H9 (cell line): ENCODE data around the gene NR1H2. TPM values are rescaled to one million over a fixed set of nuclear protein-coding genes. Genes with fewer than 3 reads are reported as not detected.

Experiments used
- DNase-seq: peaks from one replicate; pipeline ENCODE4 v3.0.0-alpha.2; 2017
- H2AFZ ChIP-seq: one replicate; pipeline ENCODE4 v1.6.1; 2013; ENCODE audit warnings: mild to moderate bottlenecking, low read length, control low read depth, moderate library complexity
- H2AK5ac ChIP-seq: 2 replicates; pipeline ENCODE4 v1.6.1; 2013; ENCODE audit warnings: low read length, control low read depth, mixed read lengths; ENCODE audit not compliant: insufficient read length
- H2BK120ac ChIP-seq: one replicate; pipeline ENCODE4 v1.6.1; 2013; ENCODE audit warnings: low read depth, mild to moderate bottlenecking, low read length, control low read depth, inconsistent platforms; ENCODE audit not compliant: poor library complexity, severe bottlenecking
- H2BK12ac ChIP-seq: 2 replicates; pipeline ENCODE4 v1.6.1; 2013; ENCODE audit warnings: low read length, control low read depth, mixed read lengths, low read depth; ENCODE audit not compliant: insufficient read length
- H2BK15ac ChIP-seq: 2 replicates; pipeline ENCODE4 v1.6.1; 2013; ENCODE audit warnings: low read depth, low read length, control low read depth
- H2BK20ac ChIP-seq: one replicate; pipeline ENCODE4 v1.6.1; 2013; ENCODE audit warnings: low read depth, mild to moderate bottlenecking, low read length, control low read depth, inconsistent platforms; ENCODE audit not compliant: poor library complexity, severe bottlenecking
- H2BK5ac ChIP-seq: 2 replicates; pipeline ENCODE4 v1.6.1; 2013; ENCODE audit warnings: low read length, control low read depth, mixed read lengths; ENCODE audit not compliant: insufficient read length
- H3K14ac ChIP-seq: 2 replicates; pipeline ENCODE4 v1.6.1; 2013; ENCODE audit warnings: low read length, control low read depth; ENCODE audit not compliant: insufficient read depth
- H3K18ac ChIP-seq: 2 replicates; pipeline ENCODE4 v1.6.1; 2013; ENCODE audit warnings: low read depth, mild to moderate bottlenecking, mixed read lengths, low read length, control low read depth; ENCODE audit not compliant: insufficient read length
- H3K23ac ChIP-seq: 2 replicates; pipeline ENCODE4 v1.6.1; 2013; ENCODE audit warnings: low read length, control low read depth, mixed read lengths, low read depth; ENCODE audit not compliant: insufficient read length
- H3K23me2 ChIP-seq: 2 replicates; pipeline ENCODE4 v1.6.1; 2013; ENCODE audit warnings: low read depth, mild to moderate bottlenecking, mixed read lengths, low read length, control low read depth; ENCODE audit not compliant: insufficient read length, poor library complexity, severe bottlenecking
- H3K27ac ChIP-seq: 2 replicates; pipeline ENCODE4 v1.5.1; 2013; ENCODE audit warnings: low read length, control low read depth, mixed read lengths, low read depth; ENCODE audit not compliant: insufficient read length
- H3K27me3 ChIP-seq: 2 replicates; pipeline ENCODE4 v1.6.1; 2013; ENCODE audit warnings: low read length, control low read depth, inconsistent platforms; ENCODE audit not compliant: insufficient read depth
- H3K4ac ChIP-seq: 2 replicates; pipeline ENCODE4 v1.6.1; 2013; ENCODE audit warnings: low read depth, mild to moderate bottlenecking, control low read depth, inconsistent platforms, low read length, moderate library complexity
- H3K4me1 ChIP-seq: 2 replicates; pipeline ENCODE4 v1.6.1; 2013; ENCODE audit warnings: low read length, control low read depth, inconsistent platforms; ENCODE audit not compliant: insufficient read depth
- H3K4me2 ChIP-seq: 2 replicates; pipeline ENCODE4 v1.6.1; 2013; ENCODE audit warnings: low read length, control low read depth, mixed read lengths; ENCODE audit not compliant: insufficient read length, insufficient read depth
- H3K56ac ChIP-seq: 2 replicates; pipeline ENCODE4 v1.6.1; 2013; ENCODE audit warnings: low read depth, mild to moderate bottlenecking, mixed read lengths, low read length, control low read depth; ENCODE audit not compliant: insufficient read length
- H3K79me1 ChIP-seq: 2 replicates; pipeline ENCODE4 v1.6.1; 2013; ENCODE audit warnings: low read depth, mild to moderate bottlenecking, moderate library complexity, low read length, control low read depth, inconsistent platforms; ENCODE audit not compliant: insufficient read depth, poor library complexity, severe bottlenecking
- H3K79me2 ChIP-seq: 2 replicates; pipeline ENCODE4 v1.6.1; 2013; ENCODE audit warnings: low read length, control low read depth, inconsistent platforms; ENCODE audit not compliant: insufficient read depth
- H3K9ac ChIP-seq: 2 replicates; pipeline ENCODE4 v1.6.1; 2013; ENCODE audit warnings: low read length, control low read depth, mixed read lengths; ENCODE audit not compliant: insufficient read length; ENCODE audit errors: extremely low read depth
- H3K9me3 ChIP-seq: one replicate; pipeline ENCODE4 v1.6.1; 2013; ENCODE audit warnings: low read depth, low read length, inconsistent platforms; ENCODE audit not compliant: control insufficient read depth
- H3T11ph ChIP-seq: one replicate; pipeline ENCODE4 v1.6.1; 2013; ENCODE audit warnings: mild to moderate bottlenecking, low read length, control low read depth, inconsistent platforms
- H4K20me1 ChIP-seq: one replicate; pipeline ENCODE4 v1.6.1; 2013; ENCODE audit not compliant: control insufficient read depth, insufficient read length, insufficient read depth
- H4K5ac ChIP-seq: 2 replicates; pipeline ENCODE4 v1.6.1; 2013; ENCODE audit warnings: low read depth, mild to moderate bottlenecking, mixed read lengths, low read length, control low read depth; ENCODE audit not compliant: insufficient read length
- H4K8ac ChIP-seq: replicated peaks from 2 replicates; pipeline ENCODE4 v1.6.1; 2013; ENCODE audit warnings: low read length, control low read depth, mixed read lengths, low read depth; ENCODE audit not compliant: insufficient read length
- H4K91ac ChIP-seq: 2 replicates; pipeline ENCODE4 v1.6.1; 2013; ENCODE audit warnings: low read depth, mild to moderate bottlenecking, moderate library complexity, mixed read lengths, low read length, control low read depth; ENCODE audit not compliant: insufficient read length
- H3K27ac Mint-ChIP-seq, 3 experiments: 2 replicates in 2 of 3; 3 replicates in 1 of 3; pipeline ENCODE4 v1.8.0; 2020 to 2021; ENCODE audit warnings: mixed read lengths in 3 of 3, mild to moderate bottlenecking in 1 of 3, moderate library complexity in 1 of 3
- H3K27me3 Mint-ChIP-seq: 2 replicates; pipeline ENCODE4 v1.8.0; 2021; ENCODE audit warnings: low read depth, mild to moderate bottlenecking, moderate library complexity, mixed read lengths
- H3K36me3 Mint-ChIP-seq, 3 experiments: 2 replicates in 2 of 3; 3 replicates in 1 of 3; pipeline ENCODE4 v1.8.0; 2020 to 2021; ENCODE audit warnings: low read depth in 3 of 3, mixed read lengths in 3 of 3; ENCODE audit not compliant: insufficient read depth in 1 of 3
- H3K4me1 Mint-ChIP-seq, 2 experiments: 2 replicates each; pipeline ENCODE4 v1.8.0; 2020; ENCODE audit warnings: mixed read lengths in 2 of 2
- H3K4me3 Mint-ChIP-seq, 2 experiments: 2 replicates in 1 of 2; 3 replicates in 1 of 2; pipeline ENCODE4 v1.8.0; 2020 to 2021; ENCODE audit warnings: mild to moderate bottlenecking in 2 of 2, mixed read lengths in 2 of 2, moderate library complexity in 1 of 2
- H3K9me3 Mint-ChIP-seq, 2 experiments: 2 replicates in 1 of 2; 3 replicates in 1 of 2; pipeline ENCODE4 v1.8.0; 2020; ENCODE audit warnings: mild to moderate bottlenecking in 2 of 2, mixed read lengths in 2 of 2, moderate library complexity in 1 of 2
- CTCF ChIP-seq: fragments of 200-600 bp; sonication (generic); conservative IDR thresholded peaks from 3 replicates; pipeline ENCODE4 v1.8.0; 2021; ENCODE audit warnings: antibody characterized with exemption, mild to moderate bottlenecking
- total RNA-seq: library from RNA; stranded (reverse); gene quantifications from 2 replicates; pipeline ENCODE4 v1.2.1, GENCODE V29; 2021

NR1H2 gene
- total RNA-seq, 1 experiment from 2014 or later: 33.2 TPM

- H3K79me1 ChIP-seq: no peaks in the 10 kb centered on the region
- no peak for DNase-seq
- H3K9me3 ChIP-seq: no peaks in the 10 kb centered on the region
- no peak overlapping the region for H3K27ac ChIP-seq
- no peak overlapping the region for H4K8ac ChIP-seq
- H2AFZ ChIP-seq: no peak overlapping the region
- no peaks in the 10 kb centered on the region for H4K20me1 ChIP-seq
- no peak overlapping the region for H4K5ac ChIP-seq
- no peak overlapping the region for H2AK5ac ChIP-seq
- no peak overlapping the region for H3K56ac ChIP-seq
- TF ChIP-seq CTCF: no peak
- H3K4me1 ChIP-seq: no peaks in the 10 kb centered on the region
- H3K18ac ChIP-seq: no peak overlapping the region
- no peaks in the 10 kb centered on the region for H3K27me3 ChIP-seq
- H2BK12ac ChIP-seq: no peak overlapping the region
- H2BK15ac ChIP-seq: no peak overlapping the region
- H3K23ac ChIP-seq: no peak overlapping the region
- no peak overlapping the region for H3K9ac ChIP-seq
- H2BK120ac ChIP-seq: no peak overlapping the region
- peaks cover 28 to 39% (median 32%) of the 10 kb centered on the region in 3 experiments for H3K36me3 Mint-ChIP-seq
- H3K4me3 Mint-ChIP-seq: no peak overlapping the region
- H2BK20ac ChIP-seq: no peak overlapping the region
- H3K14ac ChIP-seq: no peak overlapping the region
- no peaks in the 10 kb centered on the region for H3K79me2 ChIP-seq
- no peak overlapping the region for H3K4me2 ChIP-seq
- no peak overlapping the region for H3K4ac ChIP-seq
- H3T11ph ChIP-seq: no peak overlapping the region
- no peak overlapping the region for H4K91ac ChIP-seq
- H3K4me1 Mint-ChIP-seq: peaks cover 6 to 11% of the 10 kb centered on the region in 2 experiments
- H3K27ac Mint-ChIP-seq: no peak overlapping the region
- peaks cover under 1 to 10% of the 10 kb centered on the region in 2 experiments; a peak in 4 of 5 replicates for H3K9me3 Mint-ChIP-seq
- no peak overlapping the region for H2BK5ac ChIP-seq
- no peaks in the 10 kb centered on the region for H3K23me2 ChIP-seq
- H3K27me3 Mint-ChIP-seq: peaks cover 9% of the 10 kb centered on the region; the same call in 1 of the 2 replicates
Observed at GRCh38 chr19:50340331-50340730, 35.9 kb upstream of the NR1H2 start.
